Mesothelial cell of epicardium (in vitro differentiated cells): ENCODE data around the gene CPAMD8. TPM values are rescaled to one million over a fixed set of nuclear protein-coding genes. Genes with fewer than 3 reads are reported as not detected.

Experiments
- DNase-seq, 2 experiments: peaks; one replicate each; pipeline ENCODE4 v3.0.0; 2021; ENCODE audit warnings: low spot score in 2 of 2; ENCODE audit not compliant: unreplicated experiment in 2 of 2
- H3K27ac Mint-ChIP-seq: 2 replicates; pipeline ENCODE4 v1.8.0; 2021; ENCODE audit warnings: mixed read lengths
- H3K27me3 Mint-ChIP-seq: 2 replicates; pipeline ENCODE4 v1.8.0; 2021; ENCODE audit warnings: low read depth, mixed read lengths
- H3K36me3 Mint-ChIP-seq: 2 replicates; pipeline ENCODE4 v1.8.0; 2021; ENCODE audit warnings: mixed read lengths
- H3K4me1 Mint-ChIP-seq: 2 replicates; pipeline ENCODE4 v1.8.0; 2021; ENCODE audit warnings: mixed read lengths
- H3K4me3 Mint-ChIP-seq: 2 replicates; pipeline ENCODE4 v1.8.0; 2021; ENCODE audit warnings: mild to moderate bottlenecking, moderate library complexity, mixed read lengths
- H3K9me3 Mint-ChIP-seq: 2 replicates; pipeline ENCODE4 v1.8.0; 2021; ENCODE audit warnings: mixed read lengths
- CTCF ChIP-seq: fragments of 200-600 bp; sonication (generic); IDR thresholded peaks from one replicate; pipeline ENCODE4 v1.5.0; 2021; ENCODE audit warnings: antibody characterized with exemption; ENCODE audit not compliant: unreplicated experiment
- total RNA-seq: library from RNA; stranded (reverse); gene quantifications from 3 replicates; pipeline ENCODE4 v1.2.1, GENCODE V29; 2021

Gene CPAMD8
- total RNA-seq, 1 donor from 2014 or later = 40.9 TPM

GRCh38 chr19:17073869-17074633 lies 47.4 kb upstream of the CPAMD8 start:
- peaks cover 4% of the 10 kb centered on the region for H3K36me3 Mint-ChIP-seq
- no peaks in the 10 kb centered on the region for H3K27me3 Mint-ChIP-seq
- peaks cover 30% of the 10 kb centered on the region for H3K4me1 Mint-ChIP-seq
- no peak for TF ChIP-seq CTCF
- peak overlapping the region; percentile 96 for H3K27ac Mint-ChIP-seq
- peak overlapping the region; percentile 94 for H3K4me3 Mint-ChIP-seq
- no peak for DNase-seq
- H3K9me3 Mint-ChIP-seq = no peaks in the 10 kb centered on the region

GRCh38 chr19:17070912-17071311 lies 44.3 kb upstream of the CPAMD8 start:
- Mint-ChIP-seq H3K4me3 (no peak overlapping the region), H3K27me3 (no peaks in the 10 kb centered on the region), H3K27ac (no peak overlapping the region), H3K4me1 (peaks cover 20% of the 10 kb centered on the region), H3K9me3 (no peaks in the 10 kb centered on the region), H3K36me3 (peaks cover 4% of the 10 kb centered on the region)
- DNase-seq = no peak
- TF ChIP-seq CTCF = no peak

GRCh38 chr19:17070421-17070820 lies 43.8 kb upstream of the CPAMD8 start:
- DNase-seq = no peak
- Mint-ChIP-seq H3K9me3 (no peaks in the 10 kb centered on the region), H3K36me3 (peaks cover 4% of the 10 kb centered on the region), H3K27ac (no peak overlapping the region), H3K4me1 (peaks cover 20% of the 10 kb centered on the region), H3K4me3 (no peak overlapping the region), H3K27me3 (no peaks in the 10 kb centered on the region)
- no peak for TF ChIP-seq CTCF

GRCh38 chr19:17069193-17069592 lies 42.6 kb upstream of the CPAMD8 start:
- Mint-ChIP-seq H3K36me3 (peaks cover 14% of the 10 kb centered on the region), H3K4me1 (peaks cover 16% of the 10 kb centered on the region), H3K27ac (peak overlapping the region; percentile 66), H3K9me3 (peaks cover 5% of the 10 kb centered on the region), H3K27me3 (no peaks in the 10 kb centered on the region), H3K4me3 (no peak overlapping the region)
- TF ChIP-seq CTCF = no peak
- no peak for DNase-seq

GRCh38 chr19:17063428-17063827 lies 36.8 kb upstream of the CPAMD8 start:
- Mint-ChIP-seq H3K27ac (no peak overlapping the region), H3K27me3 (no peaks in the 10 kb centered on the region), H3K36me3 (peaks cover 10% of the 10 kb centered on the region), H3K9me3 (peaks cover 6% of the 10 kb centered on the region), H3K4me3 (no peak overlapping the region), H3K4me1 (peaks cover 8% of the 10 kb centered on the region)
- TF ChIP-seq CTCF = no peak
- no peak for DNase-seq
